ENCODE data around the gene EBF3.
A peak's percentile ranks its signal among the peaks of the same experiment; 100 is the strongest.

EBF3 gene

DNA sequence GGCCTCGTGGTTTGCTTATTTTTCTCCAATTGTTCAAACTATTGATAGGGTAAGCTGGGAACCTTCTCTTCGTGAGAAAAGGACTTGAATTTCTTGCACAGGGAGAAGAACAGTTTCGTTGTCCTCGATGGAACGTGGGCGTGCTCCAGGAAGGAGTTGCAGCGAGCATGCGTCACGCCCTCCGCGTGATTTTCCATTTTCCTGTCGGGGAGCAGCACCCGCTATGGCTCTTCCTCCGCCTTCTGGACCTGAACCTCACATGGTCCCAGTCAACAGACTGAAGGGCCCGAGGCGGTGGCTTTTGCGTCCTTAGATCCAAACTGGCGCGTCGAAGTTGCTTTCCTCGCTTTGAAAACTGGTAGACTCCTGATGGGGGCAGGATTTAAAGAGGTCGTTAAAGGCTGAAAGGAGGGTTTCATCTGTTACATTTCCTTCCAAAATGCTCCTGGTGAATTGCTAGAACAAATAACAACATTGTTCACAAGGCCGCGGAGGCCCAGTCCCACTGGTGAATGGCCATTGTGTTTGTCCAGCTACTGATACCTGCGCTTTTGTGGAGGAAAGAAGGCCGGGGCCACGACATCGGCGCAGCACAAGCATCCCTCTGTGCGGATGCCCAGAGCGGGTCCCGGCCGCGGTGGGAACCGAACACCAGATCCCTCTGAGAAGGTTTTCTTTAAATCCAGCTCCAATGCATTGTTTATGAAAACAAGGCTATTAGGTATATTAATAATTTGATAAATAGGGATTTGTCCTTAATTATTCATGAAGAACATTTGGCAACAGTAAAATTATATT lies 75.9 kb downstream of the EBF3 start:
- DNase-seq: no peak

DNA sequence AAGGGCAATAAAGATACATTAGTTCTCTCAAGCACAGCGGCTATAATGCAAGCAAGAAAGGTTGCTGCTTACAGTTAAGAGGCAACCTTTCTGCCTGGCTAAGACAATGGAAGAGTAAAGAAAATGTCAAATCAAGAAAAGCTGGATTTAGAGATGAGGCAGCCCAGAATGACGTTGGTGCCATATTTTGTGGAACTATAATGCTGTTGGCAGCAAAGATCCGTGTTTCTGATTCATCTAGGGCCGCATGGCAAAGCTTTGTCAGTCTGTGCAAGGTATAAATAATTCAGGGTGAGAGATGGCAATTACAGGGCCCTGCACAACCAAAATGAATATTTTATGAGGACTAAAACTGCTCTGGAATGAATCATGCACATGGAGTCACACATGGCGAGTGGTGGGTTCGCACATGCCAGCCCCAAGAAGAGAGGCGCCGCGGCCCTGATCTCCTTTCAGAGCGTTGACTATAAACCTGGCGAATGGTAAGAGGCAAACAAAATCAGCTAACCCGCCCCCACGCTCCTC lies 76.6 kb downstream of the EBF3 start:
- no peak for DNase-seq

DNA sequence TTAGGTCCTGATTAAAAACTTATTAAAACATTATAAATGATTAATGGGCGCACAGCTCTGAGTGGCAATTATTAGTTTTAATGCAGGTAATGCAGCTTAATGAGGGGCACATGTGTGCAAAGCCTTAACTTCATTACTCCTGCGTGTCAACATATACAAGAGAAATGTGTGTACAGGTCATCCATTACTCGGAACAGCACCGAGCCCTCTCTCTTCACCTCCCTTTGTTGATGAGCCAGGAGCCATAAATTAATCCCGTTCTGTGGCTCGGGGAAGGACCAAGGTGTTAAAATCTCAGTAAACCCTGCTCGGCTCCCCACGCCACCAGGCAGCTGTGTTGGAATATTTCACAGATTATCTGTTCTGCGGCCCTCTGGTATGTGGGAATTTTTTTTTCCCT lies 77.8 kb downstream of the EBF3 start:
- DNase-seq: no peak

DNA sequence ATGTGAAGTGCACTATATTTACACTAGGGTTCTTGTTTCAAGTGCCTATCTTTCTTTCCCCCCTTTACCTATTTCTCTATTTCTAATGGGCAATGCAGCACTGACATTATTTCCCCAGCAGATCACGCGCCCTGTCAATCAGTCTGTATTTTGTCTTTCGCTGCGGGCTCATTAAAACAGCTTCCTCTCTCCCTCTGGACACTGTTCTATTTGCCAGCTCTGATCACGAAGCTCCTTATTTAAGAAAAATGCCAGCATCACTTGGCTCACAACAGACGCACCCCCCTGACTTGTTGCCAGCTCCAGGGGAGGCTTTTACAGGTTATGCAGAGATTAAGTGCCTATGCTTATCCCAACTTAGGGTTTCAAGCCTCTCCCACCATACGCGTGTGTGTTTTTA lies 78.5 kb downstream of the EBF3 start:
- DNase-seq: no peak

DNA sequence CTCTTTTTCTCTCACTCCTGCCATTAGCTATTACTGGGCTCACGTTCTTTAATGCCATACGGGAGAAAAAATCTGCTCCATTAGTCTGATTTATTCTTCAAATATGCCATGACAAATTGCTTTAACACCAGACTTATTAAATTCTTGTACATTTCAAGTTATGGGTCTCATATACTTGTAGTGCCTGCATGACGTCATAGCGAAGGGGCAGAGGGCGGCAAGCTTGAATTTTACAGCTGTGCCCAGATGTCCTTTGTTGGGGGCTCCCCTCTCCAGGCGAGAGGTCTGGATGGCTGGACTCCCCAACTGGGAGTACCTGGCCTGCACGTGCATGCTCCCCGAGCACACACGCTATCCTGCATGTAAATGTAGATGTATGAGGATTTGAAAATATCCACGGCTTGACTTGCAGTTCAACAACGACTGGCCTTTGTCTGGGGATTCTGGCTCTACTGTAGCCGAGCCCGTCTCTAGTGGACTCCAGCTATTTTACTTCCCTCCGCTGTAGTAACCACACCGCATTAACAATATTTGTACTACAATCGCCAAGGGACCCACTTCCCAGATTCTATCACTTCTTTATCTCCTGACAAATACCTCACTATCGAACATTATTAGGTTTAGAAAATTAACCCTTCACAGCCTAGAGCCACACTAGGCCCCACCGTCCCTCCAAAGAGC lies 79.5 kb downstream of the EBF3 start:
- no peak for DNase-seq

DNA sequence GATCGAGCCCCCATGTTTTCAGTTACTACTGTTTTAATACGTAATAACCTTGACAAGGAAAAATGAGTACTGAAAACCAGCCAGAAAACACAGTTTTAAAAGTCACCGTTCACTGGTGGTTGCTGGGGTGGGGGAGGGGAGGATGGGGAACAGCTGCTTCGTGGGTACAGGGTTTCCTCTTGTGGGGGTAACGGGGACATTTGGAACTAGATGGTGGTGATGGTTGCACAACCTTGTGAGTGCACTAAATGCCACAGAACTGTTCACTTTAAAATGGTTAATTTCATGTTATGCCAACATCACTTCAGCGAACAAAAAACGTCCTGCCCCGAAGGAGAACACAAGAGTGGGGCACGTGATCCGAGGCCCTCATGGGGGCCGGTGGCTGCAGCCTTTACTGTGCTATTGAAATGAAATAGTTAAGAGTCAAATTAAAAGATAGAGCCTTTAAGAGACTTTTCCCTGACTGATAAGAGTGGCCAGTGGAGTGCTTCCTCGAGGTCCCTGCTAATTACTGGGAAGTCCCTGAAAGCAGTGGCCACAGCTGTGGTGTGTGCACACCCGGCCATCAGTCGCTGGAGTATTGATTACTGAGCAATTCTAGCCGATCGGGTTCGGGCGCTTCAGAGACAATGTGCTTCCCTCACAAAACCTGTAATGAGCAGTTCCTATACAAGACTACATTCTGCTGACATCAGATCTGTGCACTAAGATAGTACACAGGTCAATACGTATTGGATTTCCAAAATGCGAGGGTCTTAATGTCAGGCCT lies 80.3 kb downstream of the EBF3 start:
- no peak for DNase-seq

DNA sequence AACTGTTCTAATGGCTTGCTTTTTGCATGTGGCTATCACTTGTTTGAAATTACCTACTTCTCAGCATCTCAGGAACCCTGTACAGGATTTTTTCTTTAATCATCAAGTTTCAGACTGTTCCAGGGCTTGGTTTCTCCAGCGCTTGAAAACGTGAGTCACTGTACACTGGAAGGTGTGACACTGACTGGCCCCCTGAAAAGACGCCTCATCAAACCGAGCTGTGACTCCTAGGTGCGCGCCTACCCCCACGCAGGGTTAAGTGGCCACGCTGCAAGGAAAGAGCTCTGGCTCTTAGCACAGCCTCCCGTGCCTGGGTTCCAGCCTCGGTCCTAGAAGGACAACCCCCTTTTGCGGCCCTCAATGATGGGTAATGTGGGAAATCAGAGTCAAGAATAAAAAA lies 81.0 kb downstream of the EBF3 start:
- no peak for DNase-seq

DNA sequence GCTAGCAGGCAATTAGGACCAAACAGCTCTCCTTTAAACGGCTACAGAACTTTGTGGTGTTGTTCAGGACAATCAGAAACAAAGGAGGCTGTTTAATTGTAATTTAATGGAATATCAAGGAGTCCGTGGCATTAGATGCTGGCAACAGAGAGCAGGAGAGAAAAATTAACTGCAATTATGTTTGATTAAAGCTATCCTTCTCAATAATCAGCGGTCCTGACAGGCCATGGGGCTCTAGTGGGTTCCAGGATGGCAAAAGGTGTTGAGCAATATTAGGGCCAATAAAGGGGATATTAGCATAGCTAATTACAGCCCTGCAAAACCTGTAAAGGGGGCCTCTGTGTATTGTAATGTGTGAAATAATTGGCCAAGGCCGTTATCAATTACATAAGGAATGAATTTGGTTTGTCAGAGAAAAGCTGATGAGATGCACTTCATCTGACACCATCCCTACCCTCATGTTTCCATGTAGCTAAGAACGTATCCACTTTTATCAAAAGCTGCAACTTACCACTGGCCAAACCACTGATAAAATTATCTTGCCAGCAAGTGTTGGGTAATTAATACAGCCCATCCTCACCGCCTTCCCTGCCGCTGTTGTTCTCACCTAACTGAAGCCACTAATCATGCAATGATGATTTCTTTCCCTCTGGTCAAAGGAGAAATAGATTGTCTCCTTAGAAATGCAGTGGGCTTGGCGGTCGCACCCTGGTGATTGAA lies 81.6 kb downstream of the EBF3 start:
- no peak for DNase-seq

DNA sequence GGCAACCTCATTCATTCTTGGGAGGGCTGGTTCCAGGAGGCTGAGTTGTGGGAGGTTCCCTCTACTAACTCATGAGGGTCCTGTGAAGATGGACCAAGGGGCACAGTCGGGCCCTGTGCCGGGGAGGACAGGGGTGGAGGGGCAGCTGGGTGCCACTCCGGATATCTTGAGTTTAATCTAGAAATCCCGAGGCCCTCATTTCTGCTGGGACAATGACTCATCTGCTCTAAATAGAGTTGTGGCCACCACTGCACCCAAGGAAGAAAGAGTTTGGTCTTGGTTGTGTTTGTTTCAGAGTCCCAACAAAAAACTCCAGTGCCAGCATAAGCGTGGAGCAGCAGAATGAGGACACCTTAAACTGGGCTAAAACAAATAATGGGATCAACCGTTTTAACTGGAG lies 82.4 kb downstream of the EBF3 start:
- DNase-seq: no peak

DNA sequence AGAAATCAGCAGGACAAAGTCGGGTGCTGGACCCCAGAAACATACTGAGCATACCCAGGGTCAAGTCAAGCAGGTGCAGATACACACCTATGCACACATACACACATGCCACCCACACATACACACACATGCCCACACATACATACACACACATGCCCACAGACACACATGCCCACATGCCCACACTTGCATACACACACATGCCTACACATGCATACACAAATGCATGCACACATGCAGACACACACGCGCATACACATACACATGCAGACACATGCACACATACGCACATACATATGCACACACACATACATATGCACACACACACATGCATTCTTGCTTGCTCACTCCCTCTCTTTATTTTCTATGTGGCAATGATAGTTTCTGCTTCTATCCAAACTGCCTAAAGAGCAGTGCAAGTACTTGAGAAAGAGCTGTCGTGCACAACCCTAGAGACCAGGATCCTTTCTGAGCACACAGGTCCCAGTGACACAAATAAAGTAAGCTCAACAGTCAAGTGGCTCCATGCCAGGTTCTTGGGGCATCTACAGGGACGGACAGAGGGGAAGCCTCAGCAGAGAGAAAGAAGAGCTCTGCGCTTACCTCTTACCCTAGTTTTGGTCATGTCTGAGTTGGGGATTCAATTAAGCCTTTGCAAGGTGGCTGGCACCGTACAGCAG lies 83.7 kb downstream of the EBF3 start:
- DNase-seq: no peak

DNA sequence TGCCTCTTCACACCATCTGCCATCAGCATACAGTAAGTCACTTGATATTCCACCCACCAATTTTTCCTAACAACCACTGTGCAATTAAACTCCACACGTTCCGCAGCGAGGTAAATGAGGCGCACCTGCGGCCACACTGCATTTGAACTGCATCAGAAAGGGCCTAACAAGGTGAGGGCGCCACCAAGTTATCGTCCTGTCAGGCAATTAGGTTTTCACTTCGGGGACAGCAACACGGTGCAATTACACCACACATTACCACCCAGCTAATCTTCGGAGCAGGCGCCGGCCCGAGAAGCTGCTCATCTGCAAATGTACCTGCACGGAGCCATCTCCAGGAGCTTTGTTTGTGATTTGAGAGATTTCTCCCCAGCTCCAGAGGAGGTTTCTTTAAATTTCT lies 84.4 kb downstream of the EBF3 start:
- DNase-seq: no peak

DNA sequence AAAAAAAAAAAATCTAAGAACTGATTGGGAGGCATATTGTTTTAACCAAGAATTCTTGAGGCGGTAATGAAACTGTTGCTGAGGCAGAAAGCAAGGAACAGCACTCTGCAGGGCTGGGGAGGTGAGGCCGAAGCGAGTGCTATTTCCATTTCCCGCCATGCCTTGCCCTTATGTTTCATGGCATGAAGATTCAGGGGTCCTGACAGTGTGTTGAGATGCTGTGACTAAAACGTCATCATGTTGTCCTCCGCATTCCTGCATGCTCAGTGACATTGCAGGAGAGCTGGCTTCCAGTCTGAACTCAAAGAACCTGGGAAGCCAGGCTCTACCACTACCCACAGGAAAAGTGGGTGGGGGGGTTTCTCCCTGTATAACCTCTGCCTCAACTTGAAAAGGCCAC lies 85.2 kb downstream of the EBF3 start:
- no peak for DNase-seq

DNA sequence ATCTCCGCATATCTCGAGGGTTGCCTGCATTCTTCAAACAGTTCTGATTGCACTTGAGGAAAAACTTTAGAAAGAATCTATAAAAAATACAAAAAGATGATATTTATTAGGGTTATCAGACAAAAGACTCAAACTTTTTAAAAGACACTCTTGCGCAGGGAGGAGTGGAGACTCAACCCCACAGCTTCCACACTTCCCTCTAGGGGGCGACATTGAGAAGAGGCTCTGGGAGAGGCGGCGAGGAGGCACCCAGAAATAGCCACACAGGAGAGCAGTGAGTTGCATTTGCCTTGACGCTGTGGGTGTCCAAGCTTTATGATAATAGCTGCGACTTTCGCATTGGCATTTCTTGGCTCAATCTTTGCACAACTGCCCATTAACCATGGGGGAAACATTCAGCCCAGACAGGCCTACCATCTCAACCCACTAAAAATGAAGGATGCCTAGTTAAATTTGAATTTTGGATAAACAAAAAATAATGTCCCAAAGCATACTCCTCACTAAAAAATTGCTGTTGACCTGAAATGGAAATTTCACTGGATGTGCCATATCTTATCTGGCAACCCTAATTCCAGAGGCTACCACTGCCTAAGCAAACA lies 86.2 kb downstream of the EBF3 start:
- peak; percentile 18 for DNase-seq

DNA sequence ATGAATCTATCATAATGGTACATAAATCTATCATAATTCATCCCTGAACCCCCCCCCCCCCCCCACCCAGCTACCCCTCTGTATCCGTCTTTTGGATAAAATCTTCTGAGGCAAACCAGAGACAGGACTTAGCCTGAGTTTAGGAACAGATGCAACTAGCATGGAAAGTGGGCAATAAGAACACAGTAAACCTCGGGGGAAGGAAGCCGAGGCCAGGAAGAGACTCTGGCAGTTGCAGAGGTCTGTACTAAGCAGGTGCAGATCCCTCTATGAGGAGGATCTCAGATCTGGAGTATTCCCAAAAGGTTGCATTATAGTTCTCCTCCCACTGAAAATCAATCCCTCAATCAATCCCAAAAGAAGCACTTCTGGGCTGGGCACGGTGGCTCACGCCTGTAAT lies 87.2 kb downstream of the EBF3 start:
- no peak for DNase-seq

DNA sequence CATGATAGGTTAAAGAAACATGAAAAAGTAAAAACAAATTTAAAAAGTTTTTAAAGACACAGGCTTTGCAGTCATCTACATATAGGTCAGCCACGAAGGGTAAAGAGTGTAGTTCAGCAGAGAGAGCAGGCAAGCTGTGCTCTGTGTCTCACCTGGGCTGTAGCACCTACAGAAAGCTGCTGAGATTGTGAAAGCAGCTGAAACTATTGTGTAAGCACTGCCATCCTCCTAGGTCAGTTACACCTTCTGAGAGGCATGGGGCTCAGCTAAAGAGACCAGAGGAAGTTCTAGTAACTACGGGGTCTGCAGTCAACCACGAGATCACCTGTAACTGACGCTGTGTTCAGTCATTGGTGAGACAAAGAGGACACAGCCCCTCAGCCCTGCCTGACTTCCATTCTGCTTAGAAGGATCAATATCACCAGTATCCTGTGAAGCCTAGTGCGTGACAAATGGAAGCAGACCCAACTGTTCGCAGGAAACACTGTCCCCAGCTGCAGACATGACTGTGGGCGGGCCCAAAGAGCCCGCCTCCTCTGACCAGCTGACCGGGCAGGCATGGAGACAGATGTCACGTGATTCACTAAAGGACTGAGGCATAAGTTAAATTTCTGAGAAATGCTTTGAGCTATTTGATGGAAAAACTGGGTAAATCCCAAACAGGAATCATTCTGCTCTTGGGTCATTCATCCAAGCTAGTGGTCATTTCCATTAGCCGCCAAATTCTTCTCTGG lies 87.9 kb downstream of the EBF3 start:
- DNase-seq: no peak

DNA sequence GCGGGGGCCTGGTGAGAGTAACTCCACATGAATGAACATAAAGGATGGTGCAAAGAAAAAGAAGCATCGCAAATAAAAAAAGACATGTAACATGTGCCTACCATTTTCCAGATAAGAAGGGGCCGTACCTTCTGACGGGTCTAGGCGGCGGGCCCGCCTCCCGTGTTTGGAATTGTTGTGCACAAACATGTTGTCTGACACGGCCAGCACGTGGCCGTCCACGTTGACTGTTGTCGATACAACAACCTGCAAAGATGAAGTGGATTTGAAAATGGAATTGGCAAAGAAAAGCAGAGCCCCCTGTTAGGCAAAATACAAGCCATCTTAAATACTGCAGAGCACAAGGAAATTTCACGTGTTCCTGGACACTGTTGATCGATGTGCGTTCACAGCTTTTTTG lies 90.7 kb downstream of the EBF3 start:
- DNase-seq: no peak

DNA sequence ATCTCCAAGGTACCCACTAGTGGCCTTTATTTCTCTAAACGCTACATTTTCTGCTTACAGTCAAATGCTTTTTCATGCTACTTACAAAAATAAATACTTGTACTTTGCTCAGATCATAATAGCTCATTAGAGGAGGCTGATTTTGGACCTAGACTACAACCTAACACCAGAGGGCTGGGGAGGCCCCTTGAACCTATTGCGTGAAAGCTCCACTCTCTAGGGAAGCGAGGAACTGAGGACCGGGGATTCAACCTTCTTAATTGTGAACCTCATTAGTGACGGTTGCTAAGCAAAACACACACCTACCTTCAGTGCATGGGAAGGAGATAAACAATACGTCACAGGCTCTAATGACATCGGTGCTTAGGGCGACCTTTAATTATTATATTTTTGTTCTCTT lies 92.1 kb downstream of the EBF3 start:
- no peak for DNase-seq

DNA sequence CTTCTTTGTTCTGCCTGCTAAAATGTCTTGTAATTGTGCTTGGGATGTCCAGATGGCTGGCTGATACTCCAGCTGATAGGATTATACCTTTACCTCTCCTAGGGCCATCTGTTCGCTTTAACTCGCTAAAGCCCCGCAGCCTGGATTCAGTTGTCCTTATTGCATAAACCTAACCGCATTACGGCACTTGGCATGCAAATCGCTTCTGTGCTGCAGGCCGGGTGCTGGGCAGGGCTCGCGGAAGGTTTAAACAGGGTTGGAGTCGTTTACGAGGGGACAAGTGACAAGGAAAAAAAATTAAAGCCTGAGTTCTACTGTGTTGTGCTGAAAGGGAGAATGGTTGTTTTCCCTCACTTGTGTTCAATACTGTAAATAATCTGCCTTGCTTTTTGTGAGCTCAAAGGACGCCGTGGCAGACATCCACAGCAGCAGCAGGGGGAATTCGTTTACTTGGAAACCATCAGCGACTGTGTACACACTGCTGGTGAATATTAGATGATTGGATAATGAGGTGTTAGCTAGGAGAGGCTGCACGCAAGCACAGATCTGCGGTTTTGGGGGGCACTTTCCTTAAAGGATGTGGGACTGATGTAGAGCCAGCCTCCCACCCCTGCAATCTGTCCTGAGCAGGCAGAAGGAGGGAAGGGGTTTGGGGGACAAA lies 93.0 kb downstream of the EBF3 start:
- DNase-seq: no peak

DNA sequence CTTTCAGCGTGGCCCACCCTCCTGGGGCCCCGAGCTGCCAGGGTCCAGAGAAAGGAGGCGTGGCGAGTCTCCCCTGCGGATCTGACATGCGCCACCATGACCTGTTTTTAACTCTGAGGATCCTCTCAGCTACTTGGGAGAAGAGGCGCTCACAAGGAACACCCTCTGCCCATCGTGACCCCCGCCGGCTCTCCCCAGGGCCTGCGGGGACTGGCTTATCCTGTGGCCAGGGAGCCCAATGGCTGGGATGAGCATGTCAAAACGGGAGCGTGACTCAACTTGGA lies 93.7 kb downstream of the EBF3 start:
- no peak for DNase-seq

DNA sequence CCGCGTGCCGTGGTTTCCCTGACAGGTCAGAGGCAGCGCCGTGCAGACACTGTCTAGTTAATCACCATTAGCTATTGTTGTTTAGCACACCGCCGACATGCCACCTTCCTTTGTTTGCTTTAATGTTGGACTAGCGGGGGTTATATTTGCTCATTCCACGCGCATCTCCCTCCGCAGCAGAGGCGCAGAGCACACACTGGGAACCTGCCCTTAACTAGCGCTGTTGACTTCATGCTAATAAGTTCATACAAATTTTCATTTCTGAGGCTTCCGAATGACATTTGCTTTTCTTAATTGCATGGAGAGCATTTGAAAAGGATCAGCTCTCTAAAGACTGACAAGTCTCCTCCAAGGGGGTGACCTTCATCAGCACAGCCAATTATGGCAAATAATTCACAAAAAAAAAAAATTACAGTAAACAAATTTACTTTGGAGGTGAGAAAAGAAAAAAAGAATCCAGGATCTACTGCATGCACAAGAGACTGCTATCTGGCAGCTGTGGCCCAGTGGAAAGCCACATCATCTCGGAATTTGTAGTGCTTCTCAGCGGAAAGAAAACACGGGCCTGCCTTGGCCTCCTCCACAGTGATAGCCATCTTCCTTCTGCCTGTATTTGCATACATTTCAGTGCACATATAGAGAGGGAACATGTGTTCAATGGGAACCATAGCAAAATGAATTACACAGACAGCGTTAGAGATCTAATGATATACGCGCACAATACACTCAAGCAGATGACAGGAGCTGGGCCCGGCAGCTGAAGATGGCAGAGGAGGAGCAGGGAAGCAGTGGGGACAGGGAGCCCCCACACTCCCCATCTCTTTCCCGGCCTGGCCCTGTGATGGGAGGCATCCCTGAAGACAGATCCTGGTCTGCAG lies 94.2 kb downstream of the EBF3 start:
- no peak for DNase-seq
